ENCODE data around the gene COL26A1. TPM values are rescaled to one million over a fixed set of nuclear protein-coding genes. Genes with fewer than 3 reads are reported as not detected.

Gene COL26A1
- total and polyA plus RNA-seq, 2 of the 4 experiments (the other 2 are of a cell fraction): not detected

DNA sequence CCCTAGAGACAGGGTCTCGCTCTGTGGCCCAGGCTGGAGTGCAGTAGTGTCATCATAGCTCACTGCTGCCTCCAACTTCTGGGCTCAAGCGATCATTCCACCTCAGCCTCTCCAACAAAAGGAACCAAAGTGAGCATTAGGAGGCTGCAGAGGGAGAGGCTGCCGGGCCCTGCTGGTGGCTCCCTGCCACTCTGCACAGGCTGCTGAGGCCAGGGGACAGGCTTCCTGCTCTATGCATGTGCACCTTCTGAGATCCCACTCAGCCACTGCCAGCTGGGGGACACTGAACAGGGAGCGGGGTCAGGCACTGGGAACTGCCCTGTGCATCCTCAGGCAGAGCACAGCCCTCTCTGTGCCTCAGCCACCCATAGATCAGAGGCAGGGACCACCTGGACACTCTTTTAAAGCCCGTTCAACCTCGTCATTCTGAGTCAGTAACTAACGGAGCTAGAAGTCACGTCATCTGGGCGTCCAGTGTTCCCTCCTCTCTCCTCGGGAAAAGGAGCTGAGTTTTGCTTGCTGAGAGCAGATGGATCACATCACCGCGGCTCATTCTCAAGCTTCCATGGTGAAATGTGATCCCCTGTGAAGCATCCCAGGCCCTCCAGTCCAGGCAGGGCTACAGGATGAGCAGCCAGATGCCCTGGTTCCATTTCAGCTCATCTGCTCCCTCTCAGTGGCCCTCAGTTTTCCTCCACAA is 156.8 kb downstream of the COL26A1 start:
- Histone ChIP-seq H3K79me1 (ENCODE audit: low read depth in 1 of 2, low read length in 2 of 2) (no peaks in the 10 kb centered on the region), H2AK9ac (replicated peaks; ENCODE audit: low read depth, low read length, poor library complexity) (peak overlapping the region; percentile 62), H3K4me2 (ENCODE audit: low read depth, low read length) (peak overlapping the region; percentile 54), H3K27ac (ENCODE audit: insufficient read depth, low read length) (peak overlapping the region; percentile 66), H4K91ac (ENCODE audit: insufficient read depth, low read depth, low read length) (peak overlapping the region; percentile 89), H3K36me3 (ENCODE audit: control insufficient read depth, insufficient read depth, low read length) (no peaks in the 10 kb centered on the region), H4K8ac (ENCODE audit: low read depth in 2 of 2, low read length in 2 of 2) (peak overlapping the region in 1 of 2 experiments; percentile 75; a peak in 3 of 4 replicates), H3K9me3 (ENCODE audit: control insufficient read depth, insufficient read depth, low read length) (peaks cover 3% of the 10 kb centered on the region), H3K27me3 (ENCODE audit: control insufficient read depth, insufficient read depth, low read length) (peaks cover 3% of the 10 kb centered on the region; the same call in 1 of the 2 replicates), H3K23ac (ENCODE audit: low read depth, low read length) (0 out of 2 replicates have a peak overlapping the region, but pooled peaks have one; percentile 8), H3K9me1 (ENCODE audit: insufficient read depth, low read length) (peaks cover 20% of the 10 kb centered on the region), H3K9ac (ENCODE audit: low read depth, low read length) (no peak overlapping the region), H2BK15ac (ENCODE audit: low read depth, low read length) (peak overlapping the region; percentile 96; the same call in 1 of the 3 replicates), H3K18ac (ENCODE audit: low read depth, low read length) (peak overlapping the region; percentile 76), H2AK5ac (ENCODE audit: low read depth, low read length) (peak overlapping the region; percentile 86), H3K14ac (replicated peaks; ENCODE audit: low read depth, low read length) (0 out of 2 replicates have a peak overlapping the region, but pooled peaks have one; percentile 2), H3K4ac (ENCODE audit: low read depth, low read length) (peak overlapping the region; percentile 67), H2BK20ac (ENCODE audit: low read depth, low read length) (peak overlapping the region; percentile 85), H3K4me3 (ENCODE audit: insufficient read depth, low read depth, low read length) (no peak overlapping the region), H2BK5ac (ENCODE audit: low read depth, low read length, poor library complexity, severe bottlenecking) (peak overlapping the region; percentile 53), H4K5ac (ENCODE audit: low read depth, low read length) (peak overlapping the region; percentile 32), H3K4me1 (ENCODE audit: control insufficient read depth, insufficient read depth, low read length) (peaks cover 22% of the 10 kb centered on the region), H3K56ac (ENCODE audit: extremely low read depth, insufficient read depth, low read length) (0 out of 2 replicates have a peak overlapping the region, but pooled peaks have one; percentile 19), H2BK120ac (ENCODE audit: low read depth, low read length) (peak overlapping the region; percentile 93), H4K20me1 (ENCODE audit: insufficient read depth, low read length) (no peaks in the 10 kb centered on the region), H2AFZ (replicated peaks; ENCODE audit: low read length, poor library complexity) (peak overlapping the region; percentile 76)
- 17% methylated on average over 6 of the region's 12 CpGs; no CpG with 5 or more reads in 1 of the 2 experiments for WGBS, 2 experiments (ENCODE audit: extremely low coverage in 2 of 2, insufficient read length in 1 of 2)
- ChIA-PET POLR2A (ENCODE audit: unreplicated experiment) (no interaction called here), CTCF (interaction anchor here (0.6 kb wide), 2 partner anchors 12 to 151 kb away, joined by 3 to 4 read pairs; no protein-coding TSS in a partner anchor)
- intact Hi-C loops (cut with micrococcal nuclease) (no loop called here), dilution Hi-C loops (cut with HindIII; ENCODE audit: low sequenced_read_pairs, unreplicated experiment) (no loop called here), in situ Hi-C loops (cut with MboI; ENCODE audit: low sequenced_read_pairs) (no loop called here)
- peak; percentile 89 for ATAC-seq (ENCODE audit: low read depth)
- no TSS peak for BruUV-seq (replicated peaks)
- DNase-seq: peak; percentile 99
- no peak for TF ChIP-seq RCOR1 (IDR thresholded peaks at IDR 0.05; ENCODE audit: insufficient replicate concordance, low read length)
- peak; percentile 86 for TF ChIP-seq NFE2L2 (IDR thresholded peaks at IDR 0.05; ENCODE audit: low read depth, low read length)
- TF ChIP-seq MAZ (IDR thresholded peaks at IDR 0.05; ENCODE audit: borderline replicate concordance, low read depth, low read length): no peak
- no peak for TF ChIP-seq MXI1 (IDR thresholded peaks at IDR 0.05; ENCODE audit: borderline replicate concordance, low read depth, low read length)
- TF ChIP-seq RFX5 (IDR thresholded peaks at IDR 0.05; ENCODE audit: low read depth, low read length): no peak
